OCI-LY1 (cell line): ENCODE data around the gene MCU.

Experiments used
- H2AFZ ChIP-seq: fragments of 200-600 bp; sonication (generic), shearing (Covaris generic); 2 replicates; pipeline ENCODE4 v1.6.0; 2014; ENCODE audit warnings: antibody characterized with exemption, mild to moderate bottlenecking, low read length
- H3F3A ChIP-seq: fragments of 200-600 bp; sonication (generic), shearing (Covaris generic); 2 replicates; pipeline ENCODE4 v1.6.0; 2014; ENCODE audit warnings: mild to moderate bottlenecking, antibody characterized with exemption, low read length, moderate library complexity; ENCODE audit not compliant: insufficient read depth
- H3K27ac ChIP-seq: fragments of 200-600 bp; sonication (generic); 2 replicates; pipeline ENCODE4 v1.5.1; 2014; ENCODE audit warnings: low read length, mixed run types, mild to moderate bottlenecking, low read depth; ENCODE audit not compliant: poor library complexity, severe bottlenecking
- H3K27me3 ChIP-seq: fragments of 200-600 bp; sonication (generic); 2 replicates; pipeline ENCODE4 v1.6.0; 2014; ENCODE audit warnings: antibody characterized with exemption, mild to moderate bottlenecking, low read length, moderate library complexity; ENCODE audit not compliant: insufficient read depth
- H3K36me3 ChIP-seq: fragments of 200-600 bp; sonication (generic); 2 replicates; pipeline ENCODE4 v1.6.1; 2014; ENCODE audit warnings: mild to moderate bottlenecking, antibody characterized with exemption, low read length, moderate library complexity, mixed read lengths; ENCODE audit not compliant: insufficient read depth
- H3K4me1 ChIP-seq: fragments of 200-600 bp; sonication (generic); 2 replicates; pipeline ENCODE4 v1.5.1; 2014; ENCODE audit warnings: mild to moderate bottlenecking, low read length, moderate library complexity; ENCODE audit not compliant: insufficient read depth, severe bottlenecking
- H3K4me2 ChIP-seq: fragments of 200-600 bp; sonication (generic), shearing (Covaris generic); 2 replicates; pipeline ENCODE4 v1.6.1; 2014; ENCODE audit warnings: low read length
- H3K4me3 ChIP-seq: fragments of 200-600 bp; sonication (generic); 2 replicates; pipeline ENCODE4 v1.5.1; 2014; ENCODE audit warnings: low read length, low read depth, mild to moderate bottlenecking, mixed read lengths; ENCODE audit not compliant: poor library complexity, severe bottlenecking
- H3K79me2 ChIP-seq: fragments of 200-600 bp; shearing (Covaris generic); 2 replicates; pipeline ENCODE4 v1.6.1; 2016; ENCODE audit warnings: mixed run types, low read length, mixed read lengths; ENCODE audit not compliant: insufficient read depth
- H3K9ac ChIP-seq: fragments of 200-600 bp; sonication (generic), shearing (Covaris generic); 2 replicates; pipeline ENCODE4 v1.6.1; 2014; ENCODE audit warnings: mild to moderate bottlenecking, low read length, mixed read lengths
- H3K9me2 ChIP-seq: fragments of 200-600 bp; sonication (generic), shearing (Covaris generic); 2 replicates; pipeline ENCODE4 v1.6.1; 2014; ENCODE audit warnings: low read depth, mild to moderate bottlenecking, low read length, mixed read lengths
- H3K9me3 ChIP-seq: fragments of 200-600 bp; shearing (Covaris generic); 2 replicates; pipeline ENCODE4 v1.6.1; 2014; ENCODE audit warnings: low read length, mixed read lengths
- H4K20me1 ChIP-seq: fragments of 200-600 bp; sonication (generic), shearing (Covaris generic); 2 replicates; pipeline ENCODE4 v1.6.0; 2016; ENCODE audit warnings: mild to moderate bottlenecking, low read length; ENCODE audit not compliant: insufficient read depth
- CTCF ChIP-seq: fragments of 200-600 bp; sonication (generic), shearing (Covaris generic); IDR thresholded peaks from 2 replicates; pipeline ENCODE4 v1.5.1; 2017; ENCODE audit warnings: mild to moderate bottlenecking, antibody characterized with exemption, low read length, moderate library complexity, mixed read lengths
- EZH2 ChIP-seq: fragments of 200-600 bp; sonication (generic), shearing (Covaris generic); IDR thresholded peaks from 2 replicates; pipeline ENCODE4 v1.8.0; 2017; ENCODE audit warnings: borderline replicate concordance, mixed run types, mild to moderate bottlenecking, antibody characterized with exemption, low read length, moderate library complexity, mixed read lengths

Gene MCU

GRCh38 chr10:72906446-72906845, 214.5 kb downstream of the MCU start:
- no peaks in the 10 kb centered on the region for H3K27me3 ChIP-seq
- H3K4me1 ChIP-seq: no peaks in the 10 kb centered on the region
- TF ChIP-seq CTCF (no peak), EZH2 (no peak)
- H3K4me3 ChIP-seq: no peak overlapping the region
- H2AFZ ChIP-seq: no peak overlapping the region
- H3F3A ChIP-seq: no peaks in the 10 kb centered on the region
- H3K27ac ChIP-seq: no peak overlapping the region
- no peaks in the 10 kb centered on the region for H3K79me2 ChIP-seq
- H4K20me1 ChIP-seq: no peaks in the 10 kb centered on the region
- H3K9ac ChIP-seq: no peak overlapping the region
- H3K9me3 ChIP-seq: no peaks in the 10 kb centered on the region
- no peaks in the 10 kb centered on the region for H3K9me2 ChIP-seq
- no peaks in the 10 kb centered on the region for H3K36me3 ChIP-seq
- no peak overlapping the region for H3K4me2 ChIP-seq

- Histone ChIP-seq H4K20me1 (no peaks in the 10 kb centered on the region), H3K4me1 (no peaks in the 10 kb centered on the region), H3K9ac (no peak overlapping the region), H3K79me2 (no peaks in the 10 kb centered on the region), H3F3A (no peaks in the 10 kb centered on the region), H3K4me2 (no peak overlapping the region), H3K27ac (no peak overlapping the region), H3K4me3 (no peak overlapping the region), H3K9me3 (no peaks in the 10 kb centered on the region), H2AFZ (no peak overlapping the region), H3K27me3 (no peaks in the 10 kb centered on the region), H3K36me3 (no peaks in the 10 kb centered on the region), H3K9me2 (no peaks in the 10 kb centered on the region)
- TF ChIP-seq EZH2: no peak
- TF ChIP-seq CTCF: no peak
Measured at GRCh38 chr10:72910705-72911104, 218.8 kb downstream of the MCU start.

- Histone ChIP-seq H3K4me1 (no peaks in the 10 kb centered on the region), H3K36me3 (no peaks in the 10 kb centered on the region), H3K9me2 (no peaks in the 10 kb centered on the region), H3K9ac (no peak overlapping the region), H3K9me3 (no peaks in the 10 kb centered on the region), H3K79me2 (no peaks in the 10 kb centered on the region), H3K4me3 (no peak overlapping the region), H4K20me1 (no peaks in the 10 kb centered on the region), H3F3A (no peaks in the 10 kb centered on the region), H2AFZ (no peak overlapping the region), H3K27ac (no peak overlapping the region), H3K4me2 (no peak overlapping the region), H3K27me3 (no peaks in the 10 kb centered on the region)
- TF ChIP-seq CTCF (no peak), EZH2 (no peak)
Measured at GRCh38 chr10:72911758-72912157, 219.8 kb downstream of the MCU start.
